HepG2 (cell line): ENCODE measurements around the gene LDB3.

ENCODE experiments used
- CTCF ChIP-seq: sonication (generic); formaldehyde crosslinking; IDR thresholded peaks from 2 replicates; pipeline ENCODE4 v1.5.0; 2020; ENCODE audit warnings: mild to moderate bottlenecking, missing genetic modification reagents, moderate library complexity
- EZH2 ChIP-seq: conservative IDR thresholded peaks from 2 replicates; pipeline ENCODE4 v1.6.1; 2012; ENCODE audit warnings: mild to moderate bottlenecking, low read depth, low read length, moderate library complexity
- FOXA1 ChIP-seq, 2 experiments: fragments of 450-650 bp in 1 of 2; sonication (generic) in 1 of 2; formaldehyde crosslinking in 1 of 2; IDR thresholded peaks; 2 replicates each; pipeline versions ENCODE4 v1.4.0 to v1.6.1; 2016 to 2020; ENCODE audit warnings: missing genetic modification reagents in 1 of 2
- JUND ChIP-seq: sonication (generic); formaldehyde crosslinking; IDR thresholded peaks from 2 replicates; pipeline ENCODE4 v1.8.0; 2022; ENCODE audit warnings: mild to moderate bottlenecking, missing genetic modification reagents
- POLR2AphosphoS5 ChIP-seq: IDR thresholded peaks from 2 replicates; pipeline ENCODE4 v1.6.1; 2012; ENCODE audit warnings: low read depth, low read length
- RAD21 ChIP-seq: fragments of 450-650 bp; formaldehyde crosslinking; IDR thresholded peaks from 2 replicates; pipeline ENCODE4 v1.5.0; 2020; ENCODE audit warnings: mild to moderate bottlenecking
- ZFP62 ChIP-seq: sonication (generic); formaldehyde crosslinking; IDR thresholded peaks from 2 replicates; pipeline ENCODE4 v1.4.0; 2020; ENCODE audit warnings: missing genetic modification reagents
- TF ChIP-seq, protein P1 (sequence below): sonication (generic); formaldehyde crosslinking; IDR thresholded peaks from 2 replicates; pipeline ENCODE4 v1.5.0; 2020; ENCODE audit warnings: mild to moderate bottlenecking, missing genetic modification reagents

- TF ChIP-seq EZH2 (no peak), POLR2AphosphoS5 (no peak), CTCF (no peak), FOXA1 (IDR thresholded peaks at IDR 0.05) (no peak), FOXA1 (CRISPR knock-in tag; IDR thresholded peaks at IDR 0.05) (no peak), JUND (CRISPR knock-in tag) (no peak), RAD21 (no peak), ZFP62 (no peak)
- TF ChIP-seq, protein P1, sequence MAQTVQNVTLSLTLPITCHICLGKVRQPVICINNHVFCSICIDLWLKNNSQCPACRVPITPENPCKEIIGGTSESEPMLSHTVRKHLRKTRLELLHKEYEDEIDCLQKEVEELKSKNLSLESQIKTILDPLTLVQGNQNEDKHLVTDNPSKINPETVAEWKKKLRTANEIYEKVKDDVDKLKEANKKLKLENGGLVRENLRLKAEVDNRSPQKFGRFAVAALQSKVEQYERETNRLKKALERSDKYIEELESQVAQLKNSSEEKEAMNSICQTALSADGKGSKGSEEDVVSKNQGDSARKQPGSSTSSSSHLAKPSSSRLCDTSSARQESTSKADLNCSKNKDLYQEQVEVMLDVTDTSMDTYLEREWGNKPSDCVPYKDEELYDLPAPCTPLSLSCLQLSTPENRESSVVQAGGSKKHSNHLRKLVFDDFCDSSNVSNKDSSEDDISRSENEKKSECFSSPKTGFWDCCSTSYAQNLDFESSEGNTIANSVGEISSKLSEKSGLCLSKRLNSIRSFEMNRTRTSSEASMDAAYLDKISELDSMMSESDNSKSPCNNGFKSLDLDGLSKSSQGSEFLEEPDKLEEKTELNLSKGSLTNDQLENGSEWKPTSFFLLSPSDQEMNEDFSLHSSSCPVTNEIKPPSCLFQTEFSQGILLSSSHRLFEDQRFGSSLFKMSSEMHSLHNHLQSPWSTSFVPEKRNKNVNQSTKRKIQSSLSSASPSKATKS (CRISPR knock-in tag), result no peak
These were observed 710 bp upstream of the LDB3 start for GRCh38 chr10:86667421-86668181.
